ENCODE results near the gene BICC1. TPM values are rescaled to one million over a fixed set of nuclear protein-coding genes. Genes with fewer than 3 reads are reported as not detected.

Gene BICC1
- total RNA-seq, 1 experiment from 2014 or later = 70.2 TPM

GRCh38 chr10:58776568-58777318 lies 264.1 kb downstream of the BICC1 start:
- no peaks in the 10 kb centered on the region for H3K9me3 Mint-ChIP-seq (ENCODE audit: low read depth, unreplicated experiment)
- H3K36me3 Mint-ChIP-seq (ENCODE audit: insufficient read depth, unreplicated experiment) = no peaks in the 10 kb centered on the region
- CTCF ChIA-PET = interaction anchor here (0.8 kb wide), 1 partner anchor 362 kb away, joined by 3 read pairs; no protein-coding TSS in a partner anchor
- no peak overlapping the region for H3K4me3 Mint-ChIP-seq (ENCODE audit: low read depth, unreplicated experiment)
- intact Hi-C loops (cut with micrococcal nuclease; ENCODE audit: unreplicated experiment) = no loop called here
- no peaks in the 10 kb centered on the region for H3K27me3 Mint-ChIP-seq (ENCODE audit: unreplicated experiment)
- no peak overlapping the region for H3K27ac Mint-ChIP-seq (ENCODE audit: unreplicated experiment)
- TF ChIP-seq, protein P1, sequence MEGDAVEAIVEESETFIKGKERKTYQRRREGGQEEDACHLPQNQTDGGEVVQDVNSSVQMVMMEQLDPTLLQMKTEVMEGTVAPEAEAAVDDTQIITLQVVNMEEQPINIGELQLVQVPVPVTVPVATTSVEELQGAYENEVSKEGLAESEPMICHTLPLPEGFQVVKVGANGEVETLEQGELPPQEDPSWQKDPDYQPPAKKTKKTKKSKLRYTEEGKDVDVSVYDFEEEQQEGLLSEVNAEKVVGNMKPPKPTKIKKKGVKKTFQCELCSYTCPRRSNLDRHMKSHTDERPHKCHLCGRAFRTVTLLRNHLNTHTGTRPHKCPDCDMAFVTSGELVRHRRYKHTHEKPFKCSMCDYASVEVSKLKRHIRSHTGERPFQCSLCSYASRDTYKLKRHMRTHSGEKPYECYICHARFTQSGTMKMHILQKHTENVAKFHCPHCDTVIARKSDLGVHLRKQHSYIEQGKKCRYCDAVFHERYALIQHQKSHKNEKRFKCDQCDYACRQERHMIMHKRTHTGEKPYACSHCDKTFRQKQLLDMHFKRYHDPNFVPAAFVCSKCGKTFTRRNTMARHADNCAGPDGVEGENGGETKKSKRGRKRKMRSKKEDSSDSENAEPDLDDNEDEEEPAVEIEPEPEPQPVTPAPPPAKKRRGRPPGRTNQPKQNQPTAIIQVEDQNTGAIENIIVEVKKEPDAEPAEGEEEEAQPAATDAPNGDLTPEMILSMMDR (IDR thresholded peaks at IDR 0.05; ENCODE audit: unreplicated experiment) = no peak
- no TSS peak for BruUV-seq (replicated peaks)
- DNase-seq = no peak
- peaks cover 26% of the 10 kb centered on the region for H3K4me1 Mint-ChIP-seq (ENCODE audit: low read depth, unreplicated experiment)

DNA sequence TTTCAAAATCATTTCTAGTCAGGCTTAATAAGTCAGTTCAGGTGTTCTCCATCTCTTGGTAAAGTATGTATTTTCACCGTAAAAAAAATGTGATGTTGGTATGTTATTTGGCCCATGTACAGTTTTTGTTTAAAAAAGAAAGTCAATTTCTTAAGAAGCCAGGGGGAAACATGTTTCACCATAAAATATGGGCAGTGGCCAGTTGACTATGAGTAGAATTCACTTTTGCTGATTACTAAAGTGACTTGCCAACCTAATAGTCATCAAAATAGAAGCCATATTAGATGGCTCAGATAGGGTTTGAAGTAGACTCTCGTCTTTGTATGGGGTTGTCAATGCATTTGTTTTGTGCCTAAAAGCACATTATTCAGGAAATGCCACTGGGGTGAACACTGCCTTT lies 266.3 kb downstream of the BICC1 start:
- Mint-ChIP-seq H3K4me3 (ENCODE audit: low read depth, unreplicated experiment) (no peak overlapping the region), H3K27ac (ENCODE audit: unreplicated experiment) (no peak overlapping the region), H3K9me3 (ENCODE audit: low read depth, unreplicated experiment) (no peaks in the 10 kb centered on the region), H3K4me1 (ENCODE audit: low read depth, unreplicated experiment) (peaks cover 39% of the 10 kb centered on the region), H3K36me3 (ENCODE audit: insufficient read depth, unreplicated experiment) (no peaks in the 10 kb centered on the region), H3K27me3 (ENCODE audit: unreplicated experiment) (no peaks in the 10 kb centered on the region)
- intact Hi-C loops (cut with micrococcal nuclease; ENCODE audit: unreplicated experiment) = no loop called here
- BruUV-seq (replicated peaks) = no TSS peak
- CTCF ChIA-PET = no interaction called here
- no peak for DNase-seq
- TF ChIP-seq, protein P1 (IDR thresholded peaks at IDR 0.05; ENCODE audit: unreplicated experiment) = no peak

GRCh38 chr10:58779594-58779993 lies 266.9 kb downstream of the BICC1 start:
- no TSS peak for BruUV-seq (replicated peaks)
- intact Hi-C loops (cut with micrococcal nuclease; ENCODE audit: unreplicated experiment) = no loop called here
- Mint-ChIP-seq H3K4me1 (ENCODE audit: low read depth, unreplicated experiment) (peaks cover 39% of the 10 kb centered on the region), H3K9me3 (ENCODE audit: low read depth, unreplicated experiment) (no peaks in the 10 kb centered on the region), H3K27ac (ENCODE audit: unreplicated experiment) (no peak overlapping the region), H3K27me3 (ENCODE audit: unreplicated experiment) (no peaks in the 10 kb centered on the region), H3K36me3 (ENCODE audit: insufficient read depth, unreplicated experiment) (no peaks in the 10 kb centered on the region), H3K4me3 (ENCODE audit: low read depth, unreplicated experiment) (no peak overlapping the region)
- no peak for DNase-seq
- TF ChIP-seq, protein P1 (IDR thresholded peaks at IDR 0.05; ENCODE audit: unreplicated experiment) = no peak
- CTCF ChIA-PET = no interaction called here

GRCh38 chr10:58780476-58780875 lies 267.8 kb downstream of the BICC1 start:
- intact Hi-C loops (cut with micrococcal nuclease; ENCODE audit: unreplicated experiment) = loop anchor here (5.0 to 10.0 kb wide), 3 partner anchors 172 to 452 kb away; no protein-coding TSS in a partner anchor
- H3K27ac Mint-ChIP-seq (ENCODE audit: unreplicated experiment) = no peak overlapping the region
- TF ChIP-seq, protein P1 (IDR thresholded peaks at IDR 0.05; ENCODE audit: unreplicated experiment) = no peak

More at GRCh38 chr10:58780476-58780875, 267.8 kb downstream of the BICC1 start:
- Mint-ChIP-seq H3K27me3 (ENCODE audit: unreplicated experiment) (no peaks in the 10 kb centered on the region), H3K9me3 (ENCODE audit: low read depth, unreplicated experiment) (no peaks in the 10 kb centered on the region), H3K4me3 (ENCODE audit: low read depth, unreplicated experiment) (no peak overlapping the region), H3K36me3 (ENCODE audit: insufficient read depth, unreplicated experiment) (no peaks in the 10 kb centered on the region), H3K4me1 (ENCODE audit: low read depth, unreplicated experiment) (peaks cover 39% of the 10 kb centered on the region)
- BruUV-seq (replicated peaks) = no TSS peak
- CTCF ChIA-PET = interaction anchor here (0.9 kb wide), 1 partner anchor 843 kb away, joined by 3 read pairs; no protein-coding TSS in a partner anchor
- no peak for DNase-seq
